Right lobe of liver (tissue), 6 donors: ENCODE results near the gene SPC24. TPM values are rescaled to one million over a fixed set of nuclear protein-coding genes. Genes with fewer than 3 reads are reported as not detected.

Source experiments
- ATAC-seq, 4 donors: fragments of 200-7000 bp; cut with Tn5 transposase; one replicate each; pipeline ENCODE4 v1.9.1; 2020; ENCODE audit warnings: mild to moderate bottlenecking in 4 of 4, moderate library complexity in 4 of 4
- DNase-seq, 3 donors: peaks; one replicate each; pipeline ENCODE4 v3.0.0-alpha.2; 2020
- H3K27ac ChIP-seq, 3 donors: fragments of 200-600 bp; one replicate each; pipeline ENCODE4 v1.8.0; 2022
- H3K27me3 ChIP-seq, 2 donors: fragments of 200-600 bp; one replicate each; pipeline ENCODE4 v1.8.0; 2022
- H3K36me3 ChIP-seq, 4 donors: fragments of 200-600 bp; sonication (generic) in 1 of 4; one replicate each; pipeline versions ENCODE4 v1.5.1 to v1.8.0; 2017 to 2022; ENCODE audit warnings: control low read depth in 1 of 4
- H3K4me1 ChIP-seq, 4 donors: fragments of 200-600 bp; sonication (generic) in 1 of 4; one replicate each; pipeline versions ENCODE4 v1.5.1 to v1.8.0; 2017 to 2022; ENCODE audit warnings: control low read depth in 1 of 4
- H3K4me3 ChIP-seq, 3 donors: fragments of 200-600 bp; one replicate each; pipeline ENCODE4 v1.8.0; 2022
- H3K9me3 ChIP-seq, 4 donors: fragments of 200-600 bp; sonication (generic) in 1 of 4; one replicate each; pipeline versions ENCODE4 v1.5.1 to v1.8.0; 2017 to 2022; ENCODE audit warnings: control low read depth in 1 of 4
- CTCF ChIP-seq, 4 donors: fragments of 200-600 bp in 3 of 4; fragments of 450-650 bp in 1 of 4; IDR thresholded peaks; one replicate each; pipeline versions ENCODE4 v1.5.1 to v1.8.0; 2016 to 2022; ENCODE audit warnings: antibody characterized with exemption in 4 of 4, mild to moderate bottlenecking in 2 of 4
- POLR2A ChIP-seq: fragments of 450-650 bp; IDR thresholded peaks from one replicate; pipeline ENCODE4 v1.6.1; 2017; ENCODE audit warnings: antibody characterized with exemption, mild to moderate bottlenecking
- WGBS: methylation state at CpG from one replicate; pipeline ENCODE4 v1.1.6; 2018; ENCODE audit warnings: low coverage, low lambda C conversion rate; ENCODE audit not compliant: insufficient coverage; ENCODE audit errors: missing lambda C conversion rate; 5-methylcytosine and 5-hydroxymethylcytosine counted together
- intact Hi-C, 2 donors: fragments of 100-400 bp; cut with DNase I; formaldehyde crosslinking; loops; one replicate each; pipeline versions ENCODE4 v1.11.2 to v1.14.1; 2022
- total RNA-seq, 6 experiments: library from RNA; depleted of rRNA in 2 of 6; stranded (reverse); fragments of >200 nt in 2 of 6; fragmentation: NEBNext Ultra II Directional in 3 of 6; extraction: Animal tissue kit (Norgen Biotek cat#: 25700) in 3 of 6; gene quantifications; one replicate each; pipeline versions ENCODE4 v1.1.0 to v1.2.4, GENCODE V29; 2016 to 2023
- donor health status: DM: no; HTN: yes; CAD: no.
- donor health status: DM: no; HTN: no; CAD: no.
- donor health status: DM: no; HTN: no; CAD: no.
- donor health status: DM: no; HTN: yes; CAD: no.
- donor health status: DM: no; HTN: yes; CAD: no.

The SPC24 gene
- total RNA-seq, 6 experiments from 2014 or later, result 0.90 to 3.8 (median 2.2) TPM

- H3K9me3 ChIP-seq, result no peaks in the 10 kb centered on the region
- intact Hi-C loops, result loop anchor here in 1 of 2 donors (5.0 kb wide), 1 partner anchor 66 kb away; no protein-coding TSS in a partner anchor
- no peaks in the 10 kb centered on the region for H3K27me3 ChIP-seq
- H3K4me1 ChIP-seq, result peaks cover 0 to 24% (median 12%) of the 10 kb centered on the region in 4 donors
- DNase-seq (no peak), ATAC-seq (no peak)
- H3K36me3 ChIP-seq, result peaks cover 2 to 13% (median 7%) of the 10 kb centered on the region in 4 donors
- no peak overlapping the region for H3K27ac ChIP-seq
- TF ChIP-seq POLR2A, result no peak
- H3K4me3 ChIP-seq, result no peak overlapping the region
- WGBS, result 38% methylated on average over 6 of the region's 14 CpGs
These were observed 19.0 kb downstream of the SPC24 start for GRCh38 chr19:11136400-11137101.

- TF ChIP-seq POLR2A, result no peak
- TF ChIP-seq CTCF (IDR thresholded peaks at IDR 0.05), result no peak
- Histone ChIP-seq H3K27ac (peak overlapping the region in 1 of 3 donors; percentile 65), H3K4me3 (no peak overlapping the region), H3K4me1 (peaks cover 0 to 35% (median 11%) of the 10 kb centered on the region in 4 donors), H3K9me3 (no peaks in the 10 kb centered on the region), H3K36me3 (peaks cover 3 to 64% (median 38%) of the 10 kb centered on the region in 4 donors), H3K27me3 (no peaks in the 10 kb centered on the region)
- WGBS, result 86% methylated on average over 3 of the region's 7 CpGs
- DNase-seq (no peak), ATAC-seq (peak in 1 of 4 donors; percentile 0)
- intact Hi-C loops, result no loop called here
These were observed 24.1 kb downstream of the SPC24 start for GRCh38 chr19:11131471-11131870.

- Histone ChIP-seq H3K36me3 (peaks cover 3 to 70% (median 41%) of the 10 kb centered on the region in 4 donors), H3K4me3 (no peak overlapping the region), H3K4me1 (peaks cover 0 to 35% (median 11%) of the 10 kb centered on the region in 4 donors), H3K27me3 (no peaks in the 10 kb centered on the region), H3K27ac (peak overlapping the region in 2 of 3 donors; percentile 16 to 65), H3K9me3 (no peaks in the 10 kb centered on the region)
- WGBS, result 27% methylated on average over 16 of the region's 19 CpGs
- intact Hi-C loops, result no loop called here
- TF ChIP-seq POLR2A, result peak; percentile 22
- TF ChIP-seq CTCF (IDR thresholded peaks at IDR 0.05), result peak; percentile 82 to 95 (median 92)
- ATAC-seq (peak; percentile 63 to 94 (median 82)), DNase-seq (peak; percentile 79 to 93 (median 89))
These were observed 24.6 kb downstream of the SPC24 start for GRCh38 chr19:11130824-11131455.

GRCh38 chr19:11127905-11128304, 27.7 kb downstream of the SPC24 start:
- Histone ChIP-seq H3K4me1 (peaks cover 0 to 35% (median 11%) of the 10 kb centered on the region in 4 donors), H3K27me3 (no peaks in the 10 kb centered on the region), H3K4me3 (no peak overlapping the region), H3K36me3 (peaks cover 13 to 98% (median 59%) of the 10 kb centered on the region in 4 donors), H3K27ac (no peak overlapping the region), H3K9me3 (no peaks in the 10 kb centered on the region)
- no peak for TF ChIP-seq CTCF (IDR thresholded peaks at IDR 0.05)
- no peak for TF ChIP-seq POLR2A
- ATAC-seq (no peak), DNase-seq (no peak)
- 100% methylated on average over 1 of the region's 15 CpGs for WGBS
- intact Hi-C loops, result no loop called here
